GM19035 (cell line): Measurements from ENCODE around the gene E2F8.

Experiments used
- ATAC-seq: cut with Tn5 transposase; IDR thresholded peaks from one replicate; pipeline ENCODE4 v1.9.1; 2021; ENCODE audit not compliant: unreplicated experiment

E2F8 gene

DNA sequence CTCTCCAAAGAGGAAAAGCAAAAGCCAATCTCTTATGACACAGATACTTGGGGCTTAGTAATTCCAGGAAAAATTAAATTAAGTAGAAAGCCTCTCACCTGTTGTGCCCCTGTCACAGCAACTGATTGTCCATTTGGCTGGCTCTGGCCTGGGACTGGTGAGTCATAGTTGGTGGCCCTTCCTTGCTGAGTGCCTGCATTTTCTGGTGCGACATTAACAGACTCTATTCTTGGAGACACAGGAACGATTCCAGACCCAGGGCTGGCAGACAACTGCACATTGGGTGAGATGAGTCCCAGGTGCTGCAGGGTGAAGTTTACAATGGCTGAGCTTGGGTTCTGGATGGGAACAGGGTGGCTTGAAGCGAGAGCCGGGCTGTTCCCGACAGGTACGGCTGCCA is 15.6 kb downstream of the E2F8 start:
- ATAC-seq = no peak

DNA sequence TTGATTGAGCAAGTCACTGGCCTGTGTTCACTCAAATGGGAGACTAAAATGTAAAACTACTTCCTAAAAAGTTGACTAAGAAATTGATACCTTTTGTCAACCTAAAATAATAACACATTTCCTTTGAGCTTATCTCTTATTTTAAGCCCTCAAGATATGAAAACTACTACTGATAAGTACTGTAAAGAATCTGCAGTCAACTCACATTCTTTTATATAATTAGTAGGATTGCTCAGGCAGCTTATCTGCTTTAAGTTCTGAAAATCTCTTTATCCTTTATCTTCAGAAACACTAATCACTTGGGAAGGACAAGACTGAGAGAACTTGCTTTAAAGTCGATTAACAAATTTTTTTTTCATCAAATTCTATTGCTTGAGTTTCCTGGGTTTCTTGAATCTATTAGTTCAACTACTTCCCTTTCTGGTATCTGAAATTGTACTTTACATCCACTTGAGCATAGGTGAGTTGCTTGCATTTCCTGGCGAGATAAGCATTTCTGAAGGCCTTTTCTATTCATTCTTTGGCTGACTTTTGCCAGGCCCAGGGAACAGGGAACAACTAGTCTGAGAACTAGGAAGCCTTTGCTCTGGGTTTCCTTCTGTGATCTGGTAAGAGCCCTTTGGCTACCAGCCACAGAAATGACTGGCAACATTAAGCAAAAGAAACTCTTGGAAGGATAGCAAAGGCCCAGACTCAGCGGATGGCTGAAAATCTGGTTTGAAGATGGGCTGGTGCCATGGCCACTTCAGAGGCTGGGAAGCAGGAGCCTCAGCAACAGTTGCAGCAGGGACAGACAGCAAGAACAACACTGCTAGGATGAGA is 19.6 kb downstream of the E2F8 start:
- ATAC-seq = no peak

DNA sequence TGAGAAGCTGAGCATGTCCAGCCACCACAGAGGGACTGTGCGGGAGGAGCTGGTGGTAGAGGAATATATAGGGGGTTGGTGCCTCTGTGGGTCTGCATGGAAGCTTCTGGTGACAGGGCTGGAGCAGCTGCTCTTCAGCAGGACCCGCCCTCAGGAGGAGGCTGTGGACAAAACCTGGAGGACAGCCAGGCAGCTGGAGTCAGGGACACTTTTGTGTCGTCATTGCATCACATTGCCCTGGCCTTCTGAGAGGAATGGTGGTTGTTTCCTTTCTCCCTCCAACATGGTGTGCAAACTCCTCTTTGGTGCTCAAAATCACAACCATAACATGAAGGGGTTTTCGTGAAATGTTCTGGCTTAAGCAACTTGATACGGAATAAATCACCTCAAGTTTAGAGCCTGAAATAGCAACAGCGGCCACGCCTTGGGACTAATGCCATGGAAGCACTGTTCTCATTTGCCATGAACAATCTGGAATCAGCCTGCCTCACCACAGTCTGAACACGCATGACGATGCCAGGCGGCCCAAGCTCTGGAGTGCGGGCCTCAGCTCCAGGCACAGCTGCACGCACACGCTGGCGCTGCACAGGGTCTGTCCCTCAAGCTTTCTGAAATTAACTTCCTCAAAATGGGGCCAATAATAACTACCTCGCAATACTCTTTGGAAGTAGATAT is 21.8 kb downstream of the E2F8 start:
- ATAC-seq = no peak

DNA sequence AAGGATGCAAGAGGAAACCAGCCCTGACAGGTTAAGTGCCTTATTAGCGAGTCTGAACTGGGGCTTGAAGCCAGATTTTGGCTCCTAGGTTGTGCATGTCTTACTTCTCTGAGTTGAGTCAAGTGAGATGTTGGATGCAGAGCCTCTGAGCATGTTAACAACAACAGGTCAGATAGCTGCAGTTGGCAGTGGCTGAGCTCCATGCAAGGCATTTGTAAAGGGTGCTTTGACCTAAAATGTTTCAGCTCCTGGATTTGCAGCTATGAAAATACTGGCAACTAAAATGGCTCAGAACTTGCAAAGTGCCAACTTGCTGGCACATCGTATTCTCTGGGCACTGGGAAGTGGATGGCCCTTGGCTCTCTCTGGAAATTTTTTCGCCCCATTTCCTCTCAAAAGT is 22.5 kb downstream of the E2F8 start:
- no peak for ATAC-seq

DNA sequence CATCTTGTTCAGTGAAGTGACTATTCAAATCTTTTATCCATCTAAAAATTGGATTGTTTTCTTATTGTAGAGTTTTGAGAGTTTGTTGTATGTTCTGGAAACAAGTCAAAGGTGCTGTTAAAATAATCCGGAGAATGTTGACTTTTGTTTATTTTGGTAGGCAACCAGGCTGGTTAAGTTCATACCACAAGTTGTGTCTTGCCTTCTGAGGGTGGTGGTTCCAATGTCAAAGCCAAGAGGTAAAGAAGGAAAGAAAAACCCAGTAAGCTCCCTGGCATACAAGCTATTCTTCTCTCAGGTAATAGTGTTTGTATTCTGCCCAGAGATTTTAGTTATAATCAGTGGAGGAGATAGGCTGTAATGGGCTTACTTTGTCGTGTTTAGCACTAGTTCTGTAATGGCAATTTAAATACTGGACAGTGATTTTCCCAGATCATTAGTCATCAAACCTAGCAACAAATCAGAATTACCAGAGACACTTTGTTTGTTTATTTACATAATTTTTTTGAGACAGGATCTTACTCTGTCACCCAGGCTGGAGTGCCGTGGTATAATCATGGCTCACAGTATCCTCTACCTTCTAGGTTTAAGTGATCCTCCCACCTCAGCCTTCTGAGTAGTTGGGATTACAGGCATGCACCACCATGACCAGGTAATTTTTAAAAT is 23.9 kb downstream of the E2F8 start:
- no peak for ATAC-seq

DNA sequence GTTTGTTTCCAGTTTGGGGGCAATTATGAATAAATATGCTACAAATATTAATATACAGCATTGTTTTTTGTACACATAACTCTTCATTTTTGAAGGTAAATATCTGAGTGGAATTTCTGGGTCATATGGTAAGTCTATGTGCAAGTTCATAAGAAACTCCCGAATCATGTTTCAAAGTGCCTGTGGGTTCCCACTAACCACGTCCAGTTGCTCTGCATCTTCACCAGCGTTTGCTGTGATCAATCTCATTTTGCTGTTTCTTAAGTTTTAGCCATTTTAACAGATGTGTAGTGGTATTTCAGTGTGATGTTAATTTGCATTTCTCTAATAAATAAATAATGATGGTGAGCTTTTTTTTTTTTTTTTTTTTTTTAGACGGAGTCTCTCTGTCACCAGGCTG is 24.7 kb downstream of the E2F8 start:
- no peak for ATAC-seq

DNA sequence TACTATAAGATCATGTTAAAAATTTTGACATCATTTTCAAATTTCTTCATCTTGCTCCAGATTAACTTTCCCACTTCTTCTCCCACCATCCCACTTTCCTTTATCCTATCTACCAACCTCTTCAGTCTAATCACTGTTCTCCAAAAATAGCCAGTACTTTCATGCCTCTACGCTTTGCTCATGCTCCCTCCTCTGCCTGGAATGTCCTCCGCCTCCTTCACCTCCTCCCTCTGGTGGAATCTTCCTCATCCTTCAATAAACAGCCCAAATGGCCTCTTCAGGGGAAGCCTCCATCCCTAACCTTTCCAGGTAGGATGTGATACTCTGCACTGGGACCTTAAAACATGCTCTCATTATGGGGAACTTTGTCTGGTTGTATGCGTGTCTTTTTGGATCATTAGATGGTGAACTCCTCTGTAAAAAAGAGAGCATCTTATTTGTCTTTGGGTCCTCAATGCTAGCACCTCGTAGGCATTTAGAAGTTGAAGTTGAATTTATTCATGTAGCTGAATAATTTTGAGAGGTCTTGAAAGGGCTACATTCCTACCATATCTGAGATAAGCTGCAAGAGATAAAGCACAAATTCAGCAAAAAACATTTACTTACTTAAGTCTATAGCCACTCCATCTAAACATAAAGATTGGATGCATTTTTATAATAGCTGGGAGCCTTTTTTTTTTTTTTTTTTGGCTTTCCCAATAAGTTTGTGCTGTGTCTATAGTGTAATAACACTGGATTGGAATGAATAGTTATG is 31.0 kb downstream of the E2F8 start:
- ATAC-seq = no peak

DNA sequence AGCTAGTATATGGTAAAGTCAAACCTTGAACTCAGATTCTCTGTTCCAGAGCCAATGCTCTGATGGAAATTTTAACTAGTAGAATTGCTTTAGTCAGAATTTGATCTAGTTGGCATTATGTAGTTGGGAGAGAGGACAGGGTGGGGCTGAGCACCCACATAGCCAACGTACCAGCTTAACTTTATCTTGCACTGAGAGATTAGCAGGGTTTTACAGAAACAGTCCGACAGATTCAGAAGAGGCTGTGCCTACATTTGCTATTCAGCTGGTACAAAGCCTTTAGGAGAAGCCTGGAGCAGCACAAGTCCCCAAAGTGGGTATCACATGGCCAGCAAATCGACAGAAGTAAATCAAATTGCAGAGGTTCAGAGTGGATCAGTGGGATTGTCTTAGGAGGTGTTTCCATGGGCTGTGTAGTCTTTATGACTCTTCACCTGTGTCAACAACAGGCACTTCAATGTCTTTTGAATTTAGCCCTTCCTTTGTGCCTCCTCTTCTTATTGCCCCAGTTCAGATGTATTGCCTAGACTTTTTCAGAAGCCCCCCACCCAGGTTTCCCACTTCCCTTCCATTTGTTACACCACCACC is 31.7 kb downstream of the E2F8 start:
- ATAC-seq = no peak

DNA sequence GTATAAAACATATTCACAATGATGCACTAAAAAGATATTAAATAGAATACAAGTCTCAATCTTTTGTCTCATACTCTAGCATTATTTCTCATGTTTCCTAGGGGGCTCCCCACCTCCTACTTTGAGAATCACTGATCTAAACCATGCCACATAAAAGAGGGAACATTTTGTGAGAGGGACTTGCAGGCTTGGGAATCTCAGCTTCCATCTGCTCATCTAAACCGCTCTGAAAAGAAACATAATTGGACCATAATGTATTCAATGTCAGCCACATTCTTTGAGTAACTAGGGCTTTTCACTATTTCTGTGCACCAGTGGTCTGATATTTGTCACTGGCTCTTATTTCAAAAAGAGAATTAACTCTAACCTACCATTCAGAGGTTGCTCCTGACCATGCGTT is 32.6 kb downstream of the E2F8 start:
- no peak for ATAC-seq

DNA sequence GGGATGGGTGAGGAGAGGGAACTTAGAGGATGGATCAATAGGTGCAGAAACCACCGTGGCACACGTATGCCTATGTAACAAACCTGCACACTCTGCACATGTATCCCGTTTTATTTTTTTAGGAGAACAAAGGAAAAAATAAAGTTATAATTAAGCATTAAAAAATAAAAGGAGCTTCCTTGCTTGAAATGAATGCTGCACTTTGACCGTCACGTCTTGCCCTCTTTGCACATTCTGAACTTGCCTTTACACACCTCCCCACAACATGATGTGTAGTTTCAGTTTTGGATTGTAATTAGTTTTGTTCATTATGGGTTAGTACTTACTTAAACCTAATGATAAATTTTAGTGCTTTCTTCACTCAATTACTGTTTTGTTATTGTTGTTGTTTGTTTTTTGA is 35.9 kb downstream of the E2F8 start:
- no peak for ATAC-seq

DNA sequence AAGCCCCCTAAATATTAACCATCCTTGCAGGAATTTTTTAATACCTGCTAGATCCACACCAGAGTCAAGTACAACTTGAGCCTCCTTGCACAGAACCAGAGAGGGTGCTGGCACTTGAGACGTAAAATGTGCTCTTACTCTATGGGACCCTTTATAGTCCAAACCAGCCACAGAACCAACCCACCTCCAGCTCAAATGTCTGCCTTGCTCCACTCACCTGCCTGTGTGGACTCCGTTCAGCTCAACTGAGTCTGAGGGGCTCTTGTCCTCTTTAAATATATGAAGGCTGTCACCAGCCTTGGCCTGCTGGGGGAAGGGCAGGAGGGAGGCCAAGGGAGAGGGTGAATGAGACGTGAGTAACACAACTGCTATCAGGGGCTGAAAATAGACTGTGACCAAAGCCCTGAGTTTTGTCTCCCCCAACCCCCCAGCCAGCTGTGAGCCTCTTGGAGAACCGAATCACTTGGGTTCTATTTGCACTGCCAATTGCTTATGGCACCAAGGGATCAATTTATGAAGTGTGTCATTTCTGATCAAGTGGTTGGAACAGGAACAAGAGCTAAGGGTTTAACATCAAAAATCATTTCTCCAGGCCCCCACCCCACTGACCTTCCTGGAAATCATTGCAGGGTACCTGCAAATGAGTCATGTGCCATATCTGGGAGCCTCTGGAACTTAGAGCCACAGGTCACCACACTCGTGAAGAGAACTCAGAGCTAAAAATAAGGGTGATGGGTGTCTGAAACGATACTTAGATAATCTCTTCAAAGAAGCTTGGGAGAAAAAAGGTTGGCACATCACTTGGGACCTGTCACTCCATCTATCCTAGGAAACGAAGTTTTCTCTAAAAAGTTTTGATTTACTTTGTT is 38.8 kb downstream of the E2F8 start, which contains the start of gene CSRP3:
TSS of gene CSRP3 (minus strand) at position 247 of the 869 bp plus-strand sequence. CDS start 9,535 bp downstream, outside the sequence.
- no peak for ATAC-seq

DNA sequence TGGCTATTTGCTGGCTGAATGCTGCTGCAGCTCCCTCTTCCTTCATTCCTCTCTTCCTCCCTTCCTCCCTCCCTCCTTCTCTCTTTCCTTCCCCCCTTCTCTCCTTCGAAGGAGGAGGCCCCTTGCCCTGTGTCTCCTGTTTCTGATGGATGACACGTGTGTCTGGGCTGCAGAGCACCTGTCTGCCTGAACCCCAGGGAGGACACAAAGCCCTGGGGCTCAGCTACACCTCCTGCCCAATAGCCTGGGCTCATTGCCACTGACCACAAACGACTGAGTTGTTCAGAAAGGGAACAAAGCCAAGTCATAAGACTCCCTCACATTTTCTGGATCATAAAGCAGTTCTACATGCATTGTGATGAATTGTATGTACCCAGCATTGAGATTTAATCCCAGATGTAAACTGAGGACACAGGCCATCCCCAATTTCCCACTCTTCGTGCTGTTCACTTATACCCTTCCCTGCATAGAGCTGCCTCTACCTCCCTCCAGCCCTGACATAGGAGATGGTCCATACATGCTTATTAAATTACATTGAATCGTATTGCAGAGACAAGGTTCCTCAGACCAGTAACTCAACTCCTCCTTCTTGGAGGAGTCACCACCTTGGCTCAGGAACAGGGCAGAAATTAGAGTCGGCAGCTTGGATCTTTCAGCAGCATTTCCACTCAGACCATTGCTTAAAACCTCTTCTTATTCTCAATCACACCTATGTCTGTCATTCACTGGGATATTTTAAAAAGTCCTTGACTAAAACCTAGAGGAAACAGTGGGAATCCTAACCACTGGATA is 40.1 kb downstream of the E2F8 start:
- no peak for ATAC-seq

DNA sequence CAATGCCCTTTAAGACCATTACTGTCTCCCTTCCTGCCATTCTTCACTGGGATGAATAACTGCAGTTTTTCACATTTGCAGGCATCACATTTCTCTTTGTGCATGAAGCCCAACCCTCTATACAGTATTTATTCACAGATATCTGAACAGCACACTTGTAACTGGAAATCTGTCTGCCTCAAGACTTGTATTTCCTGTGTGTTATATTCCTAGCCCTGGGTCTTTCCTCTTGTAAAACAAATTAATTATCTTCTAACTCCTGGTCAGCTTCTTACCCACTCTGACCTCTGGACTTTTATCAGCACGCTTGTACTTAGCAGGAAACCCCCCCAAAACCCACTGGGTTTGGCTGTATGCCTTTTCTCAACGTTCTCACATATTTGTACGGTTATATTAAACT is 41.0 kb downstream of the E2F8 start:
- ATAC-seq = no peak

DNA sequence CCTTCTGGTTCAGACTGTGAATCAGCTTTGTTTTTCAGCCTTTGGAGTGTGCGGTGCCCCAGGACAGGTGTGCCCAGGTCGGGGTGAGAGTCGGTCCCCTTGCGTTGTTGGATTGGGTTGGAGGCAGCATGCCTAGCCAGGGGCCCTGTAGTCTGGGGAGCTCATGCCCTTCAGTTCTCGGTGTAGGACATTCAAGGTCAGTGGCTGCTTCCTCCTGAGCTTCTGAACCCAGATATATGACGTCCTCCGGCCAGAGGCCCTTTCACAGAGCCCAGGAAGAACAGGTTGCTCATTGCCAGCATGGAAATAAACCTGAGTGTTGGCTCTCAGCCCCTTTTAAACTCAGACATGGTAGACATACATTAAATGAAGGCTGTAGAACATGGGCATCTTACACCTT is 41.7 kb downstream of the E2F8 start:
- no peak for ATAC-seq

DNA sequence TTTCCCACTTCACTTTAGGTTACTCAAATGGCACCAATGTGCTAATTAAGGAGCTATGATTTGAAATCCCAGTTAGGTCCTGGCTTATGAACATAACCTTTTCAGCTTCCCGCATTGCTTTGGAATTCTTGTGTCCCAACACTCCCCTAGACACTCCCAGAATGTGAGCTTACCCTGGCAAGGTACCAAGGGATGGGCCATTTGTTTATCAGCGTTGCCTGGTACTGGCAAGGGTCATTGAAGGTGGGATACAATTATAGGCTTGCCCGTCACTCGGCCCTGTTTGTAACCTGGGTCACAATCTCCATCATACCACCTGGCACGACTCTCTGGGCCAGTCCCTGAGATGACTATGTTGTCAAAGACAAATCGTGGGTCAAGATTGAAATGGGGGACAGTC is 44.3 kb downstream of the E2F8 start:
- no peak for ATAC-seq

DNA sequence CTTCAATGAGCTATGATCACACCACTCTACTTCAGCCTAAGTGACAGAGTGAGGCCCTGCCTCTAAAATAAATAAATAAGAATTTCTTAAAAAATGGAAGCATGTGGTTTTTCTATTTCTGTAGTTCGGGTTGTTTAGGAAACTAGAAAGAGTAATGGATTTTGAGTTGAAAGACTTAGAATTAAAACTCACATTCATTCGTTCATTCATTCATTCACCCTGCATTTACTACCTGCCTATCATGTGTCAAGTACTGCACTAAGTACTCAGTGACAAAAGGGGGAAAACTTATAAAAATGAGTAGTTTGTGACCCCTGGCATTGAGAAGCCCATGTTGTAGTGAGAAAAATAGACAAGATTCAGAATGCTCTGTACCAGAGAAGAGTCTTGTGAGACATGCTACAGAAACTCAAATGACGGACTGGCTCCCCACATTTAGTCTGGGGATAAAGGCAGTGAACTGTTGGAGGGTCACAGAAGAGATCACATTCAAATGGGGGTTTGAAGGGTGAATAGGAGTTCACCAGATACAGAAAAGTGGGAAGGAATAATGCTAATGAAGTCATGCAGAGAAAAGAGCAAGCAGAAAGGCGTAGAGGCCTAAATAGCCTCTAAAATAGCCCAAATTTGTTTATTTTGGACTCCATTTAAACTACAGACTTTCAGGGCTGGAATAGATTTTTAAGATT is 46.0 kb downstream of the E2F8 start:
- ATAC-seq = no peak

DNA sequence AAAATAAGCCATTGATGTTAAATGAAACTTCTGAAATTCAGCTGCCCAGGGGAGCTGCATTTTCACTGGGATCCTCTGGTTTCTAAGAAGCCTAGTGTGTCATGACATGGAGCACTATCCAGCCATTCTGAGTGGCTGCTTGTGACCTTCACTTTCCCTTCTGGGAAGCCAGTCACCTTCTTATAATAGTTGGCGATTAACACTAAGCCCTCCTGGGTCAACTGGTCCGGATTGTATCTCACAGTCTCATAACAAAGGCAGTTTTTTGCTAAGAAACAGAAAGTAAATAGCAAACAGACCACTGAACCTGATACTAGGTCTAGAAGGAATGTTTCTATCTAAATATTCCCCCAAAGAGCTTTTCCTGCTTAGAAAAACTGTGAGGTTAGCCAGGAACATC is 46.8 kb downstream of the E2F8 start:
- ATAC-seq = no peak

DNA sequence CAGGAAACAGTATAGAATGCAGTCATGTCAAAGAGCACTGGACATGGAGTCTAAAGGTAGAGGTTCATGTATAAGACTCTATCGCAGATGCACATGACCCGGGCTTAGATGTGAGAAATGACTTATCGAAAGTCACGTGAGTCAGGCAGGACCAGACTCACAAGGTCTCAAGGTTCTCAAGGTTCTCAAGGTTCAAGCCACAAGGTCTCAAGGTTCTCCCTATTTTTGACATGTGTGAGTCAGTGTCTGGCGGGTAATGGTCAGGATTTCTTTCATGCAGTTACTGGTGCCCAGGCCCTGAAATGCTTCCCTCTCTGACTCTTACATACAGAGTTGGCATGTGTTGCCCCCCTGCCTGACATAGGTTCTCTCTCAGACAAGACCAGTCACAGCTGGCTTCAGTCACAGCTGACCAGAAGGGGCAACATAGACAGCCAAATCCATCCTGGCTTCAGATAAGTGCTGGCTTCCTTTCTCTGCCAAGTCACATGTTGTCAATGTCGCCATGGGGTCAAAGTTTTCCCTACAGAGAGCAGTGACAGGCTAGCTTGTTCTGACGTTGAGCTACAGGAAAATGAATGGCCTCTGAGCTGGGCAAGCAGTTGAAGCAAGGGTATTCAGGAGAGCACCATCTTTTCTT is 49.1 kb downstream of the E2F8 start:
- ATAC-seq = no peak
